Stimulated activated CD4-positive, alpha-beta T cell treated with anti-CD3 and anti-CD28 coated beads, TNF-alpha, amount 100 ng/mL, for 24 hours (primary cell): ENCODE measurements around the gene ZNF821.
"Not testable (repeated sequence)": the region's sequence is repeated elsewhere in the genome, so short reads cannot be mapped to it uniquely, and the experiment has no call there.

Source experiments
- DNase-seq, 3 experiments: peaks; one replicate each; pipeline ENCODE4 v3.0.0-alpha.2; 2020; ENCODE audit warnings: low read depth in 3 of 3

Gene ZNF821

DNA sequence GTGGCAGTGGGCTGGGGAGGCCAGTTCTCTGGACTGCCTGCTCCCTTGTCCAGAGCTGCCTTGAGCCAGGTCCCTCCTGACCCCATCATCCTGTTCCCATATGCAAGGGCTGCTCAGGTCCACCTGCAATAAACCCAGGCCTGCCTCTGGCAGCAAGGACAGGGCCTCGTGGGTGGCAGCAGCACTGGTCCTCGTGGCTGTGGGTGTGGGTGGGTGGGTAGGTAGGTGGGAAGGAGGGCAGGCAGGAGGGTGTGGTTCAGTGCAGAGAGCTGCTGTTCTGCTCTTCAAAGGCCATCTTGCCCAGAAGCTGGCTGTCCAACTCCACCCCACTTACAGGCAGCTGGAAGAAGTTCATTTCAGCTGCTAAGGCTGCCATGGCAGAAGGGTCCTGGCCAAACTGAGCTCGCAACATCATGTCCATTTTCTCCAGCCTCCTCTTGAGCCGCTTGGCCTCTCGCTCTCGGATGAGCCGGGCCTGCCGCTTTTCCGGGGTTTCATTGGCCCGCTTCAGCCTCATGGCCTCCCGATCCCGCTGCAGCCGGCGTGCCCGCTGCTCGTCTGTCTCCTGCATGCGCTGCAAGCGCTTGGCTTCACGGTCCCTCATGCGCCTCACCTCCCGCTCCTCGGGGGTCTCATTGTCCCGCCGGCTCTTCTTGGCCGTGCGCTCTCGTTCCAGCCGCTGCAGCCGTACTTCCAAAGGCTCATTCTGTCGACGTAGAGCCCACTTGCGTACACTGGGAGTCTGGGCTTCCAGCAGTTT, 24.0 kb downstream of the ZNF821 start:
- no peak for DNase-seq

DNA sequence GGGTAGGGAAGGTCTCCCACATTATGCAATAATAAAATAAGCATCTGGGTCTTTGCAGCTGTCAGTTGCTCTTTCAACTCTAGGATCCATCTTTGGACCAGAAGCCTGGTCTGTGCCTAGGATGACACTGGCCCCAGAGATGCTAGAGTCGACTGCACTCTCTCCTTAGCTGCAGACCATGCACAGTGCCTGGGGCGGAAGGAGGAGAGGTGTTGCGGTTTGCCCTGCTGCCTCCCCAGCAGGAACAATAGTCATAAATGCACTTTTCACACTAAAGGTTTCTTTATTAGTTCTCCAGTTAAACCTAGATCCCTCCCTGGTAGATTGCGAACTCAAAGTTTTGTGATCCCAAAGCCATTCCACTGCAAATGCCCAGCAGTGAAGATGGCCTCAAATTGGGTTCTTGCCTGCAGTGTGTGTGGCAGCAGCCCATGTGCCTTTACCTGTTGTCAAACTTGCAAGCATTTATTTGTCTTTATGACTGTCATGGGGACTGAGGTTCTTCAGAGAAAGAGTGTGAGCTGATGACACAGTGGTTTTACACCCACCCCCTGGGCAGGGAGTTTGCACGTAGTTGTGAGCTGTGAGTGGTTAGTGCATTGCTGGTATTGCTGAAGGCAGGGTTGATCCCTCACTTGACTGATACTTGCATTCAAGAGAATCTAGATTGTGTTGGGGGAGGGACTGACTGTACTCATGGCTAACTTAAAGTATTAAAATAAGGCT, 27.9 kb downstream of the ZNF821 start:
- DNase-seq: no peak

DNA sequence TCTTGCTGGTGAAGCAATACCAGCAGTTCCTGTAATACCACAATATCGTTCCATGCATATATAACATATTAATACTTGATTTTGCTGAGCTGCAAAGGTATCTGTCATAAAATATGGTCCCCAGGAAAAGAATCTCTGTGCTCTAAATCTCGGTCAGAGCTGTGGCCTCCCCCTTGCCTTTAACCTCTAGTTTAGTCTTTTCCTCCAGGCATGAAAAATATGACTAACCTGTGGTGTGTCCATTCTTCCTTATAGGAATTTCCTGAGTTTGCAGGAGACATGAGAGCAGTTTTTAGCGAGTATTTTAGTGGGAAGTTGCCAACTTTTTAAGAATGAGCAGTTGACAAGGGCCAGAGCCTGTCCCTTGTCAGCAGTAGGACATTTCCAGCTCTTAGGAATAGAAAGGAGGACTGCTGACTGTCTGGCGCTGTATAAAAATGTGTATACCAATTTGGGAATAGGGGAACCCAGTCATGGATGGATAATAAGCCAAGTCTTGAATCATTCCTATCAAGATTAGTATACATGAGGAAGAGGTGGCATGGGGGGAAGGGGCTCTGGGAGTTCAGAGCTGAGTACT, 29.5 kb downstream of the ZNF821 start:
- DNase-seq: no peak

DNA sequence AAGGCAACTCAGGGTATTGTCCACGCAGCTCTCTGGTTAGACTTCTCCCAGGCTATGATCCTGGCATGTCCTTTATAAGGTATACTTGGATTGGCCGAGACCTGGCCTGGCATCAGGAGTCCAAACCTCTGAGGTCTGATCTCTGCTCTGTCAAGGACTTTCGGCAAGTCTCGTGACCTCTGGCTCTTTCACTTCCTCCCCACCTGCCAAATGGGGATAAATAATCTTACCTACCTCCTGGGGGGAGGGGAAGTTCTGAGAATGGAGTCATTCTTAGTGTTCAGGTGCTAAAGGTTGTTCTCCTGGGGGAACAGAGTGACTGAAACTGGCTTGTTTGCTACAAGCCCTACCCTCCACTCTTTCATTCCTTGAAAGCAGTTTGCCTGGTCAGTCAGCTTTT, 30.6 kb downstream of the ZNF821 start:
- no peak for DNase-seq

DNA sequence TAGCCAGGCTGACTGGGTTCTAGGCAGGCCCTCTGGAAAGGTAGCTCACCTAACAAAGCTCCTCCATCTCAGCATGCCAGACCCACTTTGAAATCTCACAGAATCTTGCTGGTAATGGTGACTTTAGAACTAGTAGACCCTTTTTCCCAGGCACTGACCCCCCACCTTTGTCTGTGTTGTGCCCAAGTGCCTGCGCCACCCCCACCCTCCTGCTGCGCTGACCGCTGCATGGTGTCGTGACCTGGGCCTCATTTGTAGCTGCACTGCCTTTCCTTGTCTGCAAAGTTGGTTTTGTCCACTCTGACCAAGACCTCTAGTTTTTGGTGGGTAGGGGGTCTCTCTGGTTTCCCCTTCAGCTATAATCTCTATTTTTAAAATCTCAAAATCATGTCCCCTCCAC, 31.4 kb downstream of the ZNF821 start:
- no peak for DNase-seq

DNA sequence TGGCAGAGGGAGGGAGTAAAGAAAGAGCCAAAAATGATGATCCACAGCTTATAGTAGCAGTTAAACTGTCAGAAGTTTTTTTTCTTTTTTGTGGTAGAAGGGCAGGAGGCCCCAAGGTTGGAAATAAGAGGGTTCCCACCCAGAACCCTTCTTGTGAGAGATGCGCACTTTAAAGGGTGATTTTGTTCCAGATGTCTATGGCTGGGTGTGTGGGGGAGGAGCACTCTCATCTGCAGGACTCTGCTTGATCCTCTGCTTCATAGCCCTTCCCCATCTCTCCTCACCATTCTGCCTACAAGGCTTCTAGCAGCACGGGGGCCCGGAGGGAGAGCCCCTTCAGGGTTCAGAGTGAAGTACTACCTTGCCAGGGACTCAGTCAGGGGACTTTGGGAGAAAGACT, 31.8 kb downstream of the ZNF821 start:
- no peak for DNase-seq

DNA sequence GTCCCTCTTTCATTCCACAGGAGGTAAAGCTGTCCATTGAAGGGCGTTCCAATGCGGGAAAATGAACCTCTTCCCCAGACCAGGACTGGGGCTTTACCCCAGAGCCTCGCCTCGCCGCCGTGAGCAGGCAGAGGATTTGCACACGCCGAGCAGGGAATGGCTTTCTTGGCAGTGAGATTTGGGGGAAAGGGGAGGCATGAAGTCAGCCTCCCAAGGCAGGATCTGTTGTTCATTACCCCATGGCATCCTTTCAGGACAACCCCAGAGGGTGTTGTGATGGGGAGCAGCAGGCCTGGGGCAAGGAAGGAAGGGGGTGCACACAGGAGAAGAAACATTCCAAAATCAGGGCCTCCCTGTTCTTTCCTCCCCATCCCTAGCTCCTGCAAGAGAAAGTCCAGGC, 32.2 kb downstream of the ZNF821 start:
- DNase-seq: no peak

DNA sequence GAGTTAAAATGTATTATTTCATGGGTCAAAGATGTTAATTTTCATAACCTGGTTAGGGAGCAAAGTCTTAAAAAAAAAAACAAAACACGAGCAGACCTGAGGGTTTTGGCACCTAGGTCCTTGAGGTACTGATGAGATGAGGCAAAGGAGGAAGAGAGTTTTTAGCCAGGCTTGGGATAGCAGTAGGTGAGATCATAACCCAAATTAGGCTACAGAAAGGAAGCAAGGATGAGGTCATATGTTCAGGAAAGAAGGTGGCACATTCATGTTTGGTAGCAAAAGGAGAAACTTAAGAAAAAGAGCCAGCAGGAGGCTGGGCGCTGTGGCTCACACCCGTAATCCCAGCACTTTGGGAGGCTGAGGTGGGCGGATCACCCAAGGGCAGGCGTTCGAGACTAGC, 35.4 kb downstream of the ZNF821 start:
- no peak for DNase-seq

DNA sequence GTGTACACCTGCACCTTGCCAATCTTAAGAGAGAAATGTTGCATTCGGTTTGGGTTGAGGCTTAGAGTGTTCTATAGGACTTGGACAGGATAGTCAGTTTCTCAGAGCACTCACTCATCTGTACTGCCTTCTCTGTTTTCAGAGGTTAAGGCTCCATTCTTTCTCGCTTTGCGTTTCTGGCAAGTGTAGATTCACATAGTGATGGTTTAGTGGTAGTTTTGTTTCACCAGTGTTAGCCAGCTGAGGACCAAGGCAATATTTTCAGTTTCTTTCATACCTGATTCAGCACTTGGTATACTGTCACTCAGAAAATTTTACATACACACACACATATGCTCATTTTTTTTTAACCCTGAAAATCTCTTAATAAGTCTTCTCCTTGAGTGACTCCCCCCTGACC, 36.9 kb downstream of the ZNF821 start:
- DNase-seq: no peak

DNA sequence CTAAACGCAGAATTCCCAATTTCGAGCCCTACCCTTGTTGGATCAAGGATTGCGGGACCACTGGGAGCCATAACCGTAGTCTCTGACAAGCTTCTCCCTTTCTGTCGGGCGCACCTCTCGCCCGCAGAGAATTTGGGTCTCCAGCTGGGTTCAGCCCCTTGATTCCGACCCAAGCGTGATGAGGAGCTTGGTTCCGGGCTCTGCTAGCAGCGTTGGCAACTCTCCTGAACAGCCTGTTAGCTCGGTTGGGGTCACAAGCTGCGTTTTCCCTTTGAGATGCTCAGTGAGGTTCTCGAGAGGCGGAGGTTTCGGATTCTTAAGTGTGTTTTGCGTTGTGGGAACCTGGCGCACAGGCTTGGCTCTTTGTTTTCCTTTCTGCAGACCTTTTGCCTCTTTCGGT, 37.6 kb downstream of the ZNF821 start:
- peak in 1 of 3 experiments; percentile 7 for DNase-seq

DNA sequence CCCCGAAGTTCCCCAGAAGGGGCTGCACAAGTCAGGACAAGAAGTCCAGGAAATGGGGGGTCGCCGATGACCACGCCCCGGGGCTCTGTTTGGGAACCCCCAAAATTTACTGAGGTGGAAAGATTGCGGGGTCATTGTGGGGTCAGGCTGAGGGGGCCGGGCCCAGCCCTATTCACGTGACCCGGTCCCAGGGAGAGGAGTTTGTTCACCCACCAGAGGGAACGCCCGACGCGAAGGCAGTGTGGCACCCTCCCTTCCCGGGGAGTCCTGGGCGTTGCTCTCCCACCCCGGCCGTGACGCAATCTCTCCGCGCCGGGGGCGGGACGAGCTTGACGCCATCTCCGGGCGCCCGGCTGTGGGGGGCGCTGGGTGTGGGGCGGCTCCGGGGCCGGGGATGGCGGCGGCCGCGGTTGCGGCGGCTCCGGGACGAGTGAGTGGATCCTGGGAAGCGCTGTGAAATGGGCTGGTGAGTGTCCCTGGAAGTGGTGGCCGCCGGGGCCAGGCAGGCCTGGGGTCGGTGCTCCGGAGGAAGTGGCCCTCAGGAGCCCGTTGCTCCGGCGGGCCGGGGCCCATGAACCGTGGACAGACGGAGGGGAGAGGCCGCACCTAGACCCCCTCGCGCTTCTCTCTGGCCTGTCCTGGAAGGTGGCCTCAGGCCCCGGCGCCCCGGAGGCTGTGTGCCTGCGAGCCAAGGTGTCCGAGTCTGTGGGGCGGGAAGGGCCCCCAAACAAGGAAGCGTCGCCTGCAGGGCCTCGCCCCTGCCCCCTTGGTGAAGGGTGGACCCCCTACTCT, 38.1 kb downstream of the ZNF821 start, which contains the start of gene ATXN1L:
TSS of gene ATXN1L (plus strand) at position 338 of the 792 bp plus-strand sequence. CDS start 3,765 bp downstream, outside the sequence.
- DNase-seq: peak; percentile 86 to 90 (median 90)

DNA sequence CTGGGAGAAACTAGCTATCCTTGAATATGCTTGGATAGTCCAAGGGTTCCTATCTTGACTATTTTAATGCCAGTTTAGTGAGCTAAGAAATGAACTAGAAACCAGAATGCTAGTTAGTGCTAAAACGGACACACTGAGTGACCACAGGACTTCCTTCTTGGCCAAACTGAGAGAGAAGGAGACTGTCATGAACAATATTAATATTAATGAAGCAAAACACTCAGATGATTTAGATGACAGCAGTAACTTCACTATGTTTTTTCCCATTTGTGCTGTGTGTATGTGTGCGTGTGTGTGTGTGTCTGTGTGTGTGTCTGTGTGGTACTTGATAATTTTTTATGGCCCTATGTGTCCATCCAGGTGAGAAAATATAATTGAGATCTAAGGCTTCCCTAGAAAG, 40.4 kb downstream of the ZNF821 start:
- no peak for DNase-seq

DNA sequence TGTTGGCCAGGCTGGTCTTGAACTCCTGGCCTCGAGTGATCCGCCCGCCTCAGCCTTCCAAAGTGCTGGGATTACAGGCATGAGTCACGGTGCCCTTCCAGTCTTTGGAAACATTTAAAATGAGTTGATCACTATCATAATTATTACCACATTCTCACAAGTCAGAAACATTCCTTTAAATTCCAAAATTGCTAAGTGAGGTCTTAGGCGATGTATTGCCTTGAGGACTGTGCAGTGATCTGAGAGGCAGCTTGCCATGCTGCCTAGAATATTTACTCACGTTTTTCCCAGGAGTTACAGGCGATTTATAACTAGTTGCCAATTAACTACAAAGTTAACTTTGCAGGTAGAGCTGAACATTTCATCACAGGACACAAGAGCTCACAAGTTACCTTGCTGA, 43.9 kb downstream of the ZNF821 start:
- no peak for DNase-seq

DNA sequence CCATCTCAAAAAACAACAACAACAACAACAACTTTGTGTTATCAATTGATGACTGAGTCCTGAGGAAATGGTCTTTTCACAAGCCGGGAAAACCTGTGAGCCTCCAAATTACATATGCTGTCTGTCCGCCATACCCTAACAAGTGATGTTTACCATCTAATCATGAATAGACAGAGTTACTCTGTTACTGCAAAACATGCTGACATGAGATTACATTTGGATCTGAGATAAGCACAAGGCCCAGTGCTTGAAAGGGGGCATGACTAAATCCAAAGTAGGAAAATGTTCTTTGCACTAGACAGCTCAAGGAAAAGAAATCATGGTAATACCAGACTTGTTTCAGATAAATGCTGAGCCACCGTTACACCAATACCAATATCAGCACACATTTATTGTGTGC, 46.8 kb downstream of the ZNF821 start:
- DNase-seq: no peak

DNA sequence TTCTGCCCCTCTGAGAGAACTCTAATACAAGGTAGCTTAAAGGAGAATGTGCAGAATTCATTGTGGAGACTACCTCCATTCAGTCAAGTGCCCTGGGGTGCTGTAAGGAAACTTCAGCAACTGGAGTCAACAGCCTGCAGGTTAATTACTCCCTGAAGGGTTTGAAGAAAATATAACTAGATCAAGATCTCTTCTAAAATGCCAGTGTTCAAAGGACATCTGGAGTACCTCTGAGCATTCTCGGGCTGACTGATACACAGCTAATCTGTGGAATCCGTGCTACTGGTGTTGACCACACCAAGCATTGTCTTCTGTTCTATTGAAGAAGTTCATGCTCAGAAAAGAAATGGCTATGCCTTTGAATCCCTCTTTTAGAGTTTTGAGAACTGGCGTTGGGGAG, 49.7 kb downstream of the ZNF821 start:
- no peak for DNase-seq

DNA sequence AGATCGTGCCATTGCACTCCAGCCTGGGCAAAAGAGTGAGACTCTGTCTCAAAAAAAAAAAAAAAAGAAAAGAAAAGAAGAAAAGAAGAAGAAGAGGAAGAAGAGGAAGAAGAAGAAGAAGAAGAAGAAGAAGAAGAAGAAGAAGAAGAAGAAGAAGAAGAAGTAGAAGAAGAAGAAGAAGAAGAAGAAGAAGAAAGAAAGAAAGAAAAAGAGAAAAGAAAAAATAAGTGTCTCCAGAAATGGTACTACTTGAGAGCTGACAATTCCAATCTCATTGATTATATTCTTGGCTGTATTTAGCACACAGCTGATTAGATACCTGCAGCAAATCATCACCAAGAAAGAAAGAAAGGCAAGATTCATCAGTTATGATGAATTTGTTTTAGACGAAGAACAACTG, 51.9 kb downstream of the ZNF821 start:
- DNase-seq: not testable (repeated sequence)

DNA sequence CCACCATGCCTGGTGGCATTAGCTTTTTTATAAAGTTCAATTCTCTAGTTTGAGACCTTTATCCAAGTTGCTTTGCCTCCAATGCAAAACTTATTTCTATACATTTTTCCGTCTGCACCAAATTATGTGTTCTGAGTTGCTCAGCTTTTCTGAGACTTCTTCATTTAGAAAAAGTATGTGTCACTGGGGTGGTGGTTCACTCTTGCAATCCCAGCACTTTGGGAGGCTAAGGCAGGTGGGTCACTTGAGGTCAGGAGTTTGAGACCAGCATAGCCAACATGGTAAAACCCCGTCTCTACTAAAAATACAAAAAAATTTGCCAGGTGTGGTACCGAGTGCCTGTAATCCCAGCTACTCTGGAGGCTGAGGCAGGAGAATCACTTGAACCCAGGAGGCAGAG, 52.3 kb downstream of the ZNF821 start:
- DNase-seq: not testable (repeated sequence)

DNA sequence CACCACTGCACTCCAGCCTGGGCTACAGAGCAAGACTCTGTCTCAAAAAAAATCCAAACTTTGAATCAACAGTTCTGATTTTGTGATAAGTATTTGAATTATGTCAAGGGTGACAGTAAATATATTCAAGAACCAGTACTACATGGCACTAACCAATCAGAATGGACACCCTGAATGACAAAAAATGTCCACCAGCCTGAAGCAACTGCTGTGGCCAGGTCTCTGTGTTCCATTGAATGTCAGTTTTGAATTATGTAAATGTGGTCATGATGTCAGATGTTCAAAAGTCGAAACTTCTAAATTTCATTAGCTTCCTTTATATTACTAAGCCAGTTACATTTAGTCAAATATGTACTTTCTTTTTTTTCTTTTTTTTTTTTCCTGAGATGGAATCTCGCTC, 53.6 kb downstream of the ZNF821 start:
- DNase-seq: no peak

DNA sequence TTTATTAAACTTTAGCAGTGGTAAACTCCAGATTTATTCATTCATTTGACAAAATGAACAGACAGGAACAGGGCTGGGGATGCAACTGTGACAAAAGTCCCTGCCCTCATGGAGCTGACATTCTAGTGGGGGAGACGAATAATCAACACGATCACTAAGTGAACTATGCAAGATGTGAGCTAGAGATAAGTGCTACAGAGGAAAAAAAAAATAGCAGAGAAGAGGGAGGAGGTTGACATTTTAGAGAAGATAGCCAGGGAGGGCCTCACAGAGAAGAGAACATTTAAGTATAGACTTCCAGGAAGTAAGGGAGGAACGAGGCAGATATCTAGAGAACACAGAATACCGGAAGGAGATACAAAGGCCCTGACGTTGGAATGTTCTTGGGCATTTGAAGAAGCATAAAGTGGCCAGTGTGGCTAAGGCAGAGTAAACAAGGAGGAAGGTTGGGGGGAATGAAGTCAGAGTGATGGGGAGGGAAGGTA, 57.4 kb downstream of the ZNF821 start:
- DNase-seq: no peak

DNA sequence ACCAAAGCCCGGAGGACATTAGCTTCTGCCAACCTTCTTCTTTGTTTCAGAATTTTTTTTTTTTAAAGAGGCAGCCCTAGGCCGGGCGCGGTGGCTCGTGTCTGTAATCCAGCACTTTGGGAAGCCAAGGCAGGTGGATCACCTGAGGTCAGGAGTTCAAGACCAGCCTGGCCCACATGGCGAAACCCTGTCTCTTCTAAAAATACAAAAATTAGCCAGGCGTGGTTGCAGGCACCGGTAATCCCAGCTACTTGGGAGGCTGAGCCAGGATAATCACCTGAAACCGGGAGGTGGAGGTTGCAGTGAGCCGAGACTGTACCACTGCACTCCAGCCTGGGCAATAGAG, 66.9 kb downstream of the ZNF821 start:
- not testable (repeated sequence) for DNase-seq

DNA sequence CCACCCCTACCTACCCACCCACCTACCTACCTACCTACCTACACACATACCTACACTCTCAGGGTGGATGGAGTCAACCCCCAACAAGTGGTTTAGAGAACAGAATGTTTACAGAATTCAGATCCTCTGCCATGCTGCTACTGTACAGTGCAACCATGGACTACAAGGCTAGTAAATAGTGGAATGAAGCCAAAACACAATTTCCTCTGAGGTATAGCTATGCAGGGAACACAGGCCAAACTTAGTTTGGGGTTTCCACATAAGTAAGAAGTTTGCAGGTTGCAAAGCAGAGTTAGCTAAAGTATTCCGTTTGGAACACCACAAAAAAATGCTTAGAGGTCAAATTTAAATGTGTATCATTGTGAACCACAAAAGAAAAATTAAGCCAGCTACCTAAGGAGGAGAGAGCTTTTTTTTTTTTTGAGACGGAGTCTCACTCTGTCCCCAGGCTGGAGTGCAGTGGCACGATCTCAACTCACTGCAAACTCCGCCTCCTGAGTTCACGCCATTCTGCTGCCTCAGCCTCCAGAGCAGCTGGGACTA, 72.7 kb downstream of the ZNF821 start:
- no peak for DNase-seq

DNA sequence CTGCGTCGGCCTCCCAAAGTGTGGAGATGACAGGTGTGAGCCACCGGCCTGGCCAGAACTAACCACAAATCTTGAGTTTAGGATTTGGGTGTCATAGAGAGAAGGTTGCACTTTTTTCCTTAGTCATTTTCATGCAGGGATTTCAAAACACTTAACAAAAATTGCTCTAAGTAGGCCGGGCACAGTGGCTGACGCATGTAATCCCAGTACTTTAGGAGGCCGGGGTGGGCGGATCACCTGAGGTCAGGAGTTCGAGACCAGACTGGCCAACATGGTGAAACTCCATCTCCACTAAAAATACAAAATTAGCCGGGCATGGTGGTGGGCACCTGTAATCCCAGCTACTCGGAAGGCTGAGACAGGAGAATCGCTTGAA, 73.8 kb downstream of the ZNF821 start:
- not testable (repeated sequence) for DNase-seq
